NCI-H1930 (cell line): Measurements from ENCODE around the gene MROH2A.
"Not testable (repeated sequence)": the region's sequence is repeated elsewhere in the genome, so short reads cannot be mapped to it uniquely, and the experiment has no call there.

Source experiments
- DNase-seq, 2 experiments: peaks; one replicate each; lab custom pipeline; 2025; lab: John Stamatoyannopoulos, UW

Gene MROH2A

GRCh38 chr2:233858331-233858730 lies 80.2 kb downstream of the MROH2A start:
- DNase-seq: no peak

GRCh38 chr2:233862261-233862768 lies 84.2 kb downstream of the MROH2A start:
- no peak for DNase-seq

DNA sequence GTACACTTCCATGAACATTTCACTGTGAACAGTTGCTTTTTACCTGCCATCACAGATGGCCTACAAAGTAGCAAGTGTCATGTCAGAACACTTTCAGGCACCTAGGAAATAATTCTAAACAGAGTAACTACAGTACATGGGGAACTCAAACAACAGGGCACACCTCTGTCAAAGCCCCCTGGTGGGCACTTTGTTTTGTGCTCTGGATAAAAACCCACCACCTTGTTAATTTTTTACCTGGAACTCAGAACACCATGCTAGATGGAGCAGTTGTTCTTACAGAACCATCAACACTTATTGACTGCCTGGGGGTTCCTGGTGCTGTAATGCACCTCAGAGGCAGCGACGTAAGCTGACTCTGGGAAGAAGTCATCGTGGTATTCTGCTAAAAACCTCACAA lies 87.7 kb downstream of the MROH2A start:
- DNase-seq: no peak

DNA sequence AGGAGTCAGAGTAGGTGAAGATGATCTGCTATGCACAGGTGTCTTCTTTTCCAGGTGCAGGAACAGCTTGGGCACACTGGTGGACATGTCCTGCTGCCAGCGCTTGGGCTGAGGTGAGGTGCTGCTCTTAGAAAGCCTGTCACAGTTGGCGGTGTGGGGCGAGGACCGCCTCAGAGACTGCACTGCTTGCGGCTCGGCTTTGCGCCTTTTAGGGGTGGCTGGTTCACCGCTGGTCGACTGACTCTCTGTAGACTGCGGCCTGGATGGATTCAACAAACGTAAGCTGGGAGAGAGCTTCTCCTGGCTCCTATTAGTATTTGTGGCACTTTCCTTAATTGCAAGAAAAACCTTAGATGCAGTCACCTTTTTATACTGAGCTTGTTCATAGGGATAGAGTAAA lies 88.3 kb downstream of the MROH2A start:
- DNase-seq: no peak

DNA sequence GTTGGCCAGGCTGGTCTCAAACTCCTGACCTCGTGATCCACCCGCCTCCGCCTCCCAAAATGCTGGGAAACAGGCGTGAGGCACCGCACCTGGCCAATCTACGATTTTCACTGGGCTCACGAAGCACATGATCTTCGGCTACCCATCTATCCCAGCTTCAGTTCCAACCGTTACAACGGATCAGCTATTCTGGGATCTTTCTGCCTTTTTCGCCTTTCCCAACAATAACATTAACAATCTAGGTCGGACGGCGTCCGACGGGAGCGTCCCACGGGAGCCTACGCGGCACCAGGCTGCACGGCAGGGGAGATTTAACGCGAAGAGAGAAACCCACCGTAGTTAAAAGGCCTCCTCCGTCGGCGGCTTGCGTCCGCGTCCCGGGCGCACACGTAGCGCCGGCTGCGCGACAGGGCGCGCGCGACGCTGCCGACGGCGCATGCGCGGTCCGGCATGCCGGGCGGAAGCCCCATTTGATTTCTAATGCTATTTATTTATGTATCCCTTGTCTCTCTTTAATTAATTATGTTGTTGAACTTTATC lies 89.9 kb downstream of the MROH2A start, which contains the start of gene MSL3B:
MSL3B (minus strand) TSS at position 394 of the 540 bp plus-strand sequence.
- peak; percentile 31 to 75 for DNase-seq

- no peak for DNase-seq
Observed at GRCh38 chr2:233871432-233871831, 93.3 kb downstream of the MROH2A start.

DNA sequence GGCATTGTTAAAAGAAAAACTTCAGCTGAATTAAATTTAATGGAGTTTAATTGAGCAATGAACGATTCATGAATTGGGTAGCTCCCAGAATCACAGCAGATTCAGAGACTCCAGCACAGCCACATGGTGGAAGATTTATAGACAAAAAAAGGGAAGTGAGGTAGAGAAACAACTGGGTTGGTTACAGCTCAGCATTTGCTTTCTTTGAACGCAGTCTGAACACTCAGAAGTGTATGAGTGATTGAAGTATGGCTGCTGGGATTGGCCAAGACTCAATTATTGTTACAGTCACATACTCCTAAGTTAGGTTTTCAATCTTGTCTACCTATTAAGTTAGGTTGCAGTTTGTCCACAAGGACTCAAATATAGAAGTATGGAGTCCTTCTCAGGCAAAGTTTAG lies 94.0 kb downstream of the MROH2A start:
- not testable (repeated sequence) for DNase-seq

GRCh38 chr2:233882353-233882752 lies 104.2 kb downstream of the MROH2A start:
- no peak for DNase-seq
